ENCODE results near the gene EPN2. TPM values are rescaled to one million over a fixed set of nuclear protein-coding genes. Genes with fewer than 3 reads are reported as not detected.
A peak's percentile ranks its signal among the peaks of the same experiment; 100 is the strongest.

The EPN2 gene
- total RNA-seq, 1 experiment from 2014 or later, result 73.1 TPM

GRCh38 chr17:19322861-19323260, 85.7 kb downstream of the EPN2 start:
- CTCF ChIA-PET, result interaction anchor here (2.5 kb wide), 1 partner anchor 16 kb away, joined by 7 read pairs; no protein-coding TSS in a partner anchor
- no peak for DNase-seq (ENCODE audit: low read depth, low spot score)
- Histone ChIP-seq H2AFZ (ENCODE audit: low read depth, low read length, poor library complexity, severe bottlenecking) (no peak overlapping the region), H3K27me3 (ENCODE audit: insufficient read depth, low read length) (no peaks in the 10 kb centered on the region), H3K79me2 (ENCODE audit: insufficient read depth, low read length) (no peaks in the 10 kb centered on the region), H3K36me3 (ENCODE audit: control insufficient read depth in 1 of 2, insufficient read depth in 2 of 2, low read length in 2 of 2) (peaks cover 5 to 7% of the 10 kb centered on the region in 2 experiments; a peak in 2 of 4 replicates), H3K4me2 (ENCODE audit: low read length) (no peak overlapping the region), H3K4me3 (replicated peaks in 1 of 2; ENCODE audit: low read depth in 1 of 2, low read length in 2 of 2) (no peak overlapping the region), H3K9me3 (ENCODE audit: control insufficient read depth in 1 of 2, insufficient read depth in 1 of 2, low read depth in 1 of 2, low read length in 2 of 2) (0 out of 4 replicates have a peak, but pooled peaks cover 4 to 5% of the 10 kb centered on the region in 2 experiments), H3K9ac (ENCODE audit: low read length) (no peak overlapping the region), H3K4me1 (ENCODE audit: control insufficient read depth in 1 of 2, insufficient read depth in 2 of 2, low read length in 2 of 2) (peaks cover 20 to 28% of the 10 kb centered on the region in 2 experiments), H3K9me2 (ENCODE audit: insufficient read depth) (no peaks in the 10 kb centered on the region), H3K27ac (ENCODE audit: low read depth, low read length) (no peak overlapping the region), H4K20me1 (ENCODE audit: insufficient read depth) (no peaks in the 10 kb centered on the region)
- RAD21 ChIA-PET (ENCODE audit: low non-redundant PET in 1 of 2, low total read pairs in 2 of 2, uncharacterized antibody in 2 of 2, unreplicated experiment in 2 of 2), result no interaction called here
- intact Hi-C loops (cut with micrococcal nuclease), result no loop called here
- BruUV-seq (replicated peaks), result no TSS peak
- no peak for ATAC-seq
- POLR2A ChIA-PET, result interaction anchor here (0.8 kb wide), 1 partner anchor 84 kb away, joined by 3 read pairs; no protein-coding TSS in a partner anchor
- no peak for TF ChIP-seq FOSL1 (IDR thresholded peaks at IDR 0.05; ENCODE audit: low read depth)
- TF ChIP-seq POLR2A (IDR thresholded peaks at IDR 0.05; ENCODE audit: borderline replicate concordance, extremely low read depth, insufficient read depth, insufficient read length), result no peak
- no peak for TF ChIP-seq CEBPB (IDR thresholded peaks at IDR 0.05; ENCODE audit: low read depth)
- TF ChIP-seq ZNF274 (IDR thresholded peaks at IDR 0.05; ENCODE audit: low read depth, low read length), result no peak
- no peak for TF ChIP-seq MAX (IDR thresholded peaks at IDR 0.05)
- TF ChIP-seq SRF (IDR thresholded peaks at IDR 0.05; ENCODE audit: low read depth), result no peak
- TF ChIP-seq EGR1 (IDR thresholded peaks at IDR 0.05; ENCODE audit: low read depth), result no peak

- ATAC-seq (no peak), DNase-seq (ENCODE audit: low read depth, low spot score) (no peak)
- RAD21 ChIA-PET (ENCODE audit: low non-redundant PET in 1 of 2, low total read pairs in 2 of 2, uncharacterized antibody in 2 of 2, unreplicated experiment in 2 of 2), result no interaction called here
- Histone ChIP-seq H2AFZ (ENCODE audit: low read depth, low read length, poor library complexity, severe bottlenecking) (no peak overlapping the region), H4K20me1 (ENCODE audit: insufficient read depth) (no peaks in the 10 kb centered on the region), H3K79me2 (ENCODE audit: insufficient read depth, low read length) (no peaks in the 10 kb centered on the region), H3K36me3 (ENCODE audit: control insufficient read depth in 1 of 2, insufficient read depth in 2 of 2, low read length in 2 of 2) (peaks cover 5 to 7% of the 10 kb centered on the region in 2 experiments; a peak in 2 of 4 replicates), H3K9me2 (ENCODE audit: insufficient read depth) (no peaks in the 10 kb centered on the region), H3K4me1 (ENCODE audit: control insufficient read depth in 1 of 2, insufficient read depth in 2 of 2, low read length in 2 of 2) (peaks cover 22 to 32% of the 10 kb centered on the region in 2 experiments), H3K9me3 (ENCODE audit: control insufficient read depth in 1 of 2, insufficient read depth in 1 of 2, low read depth in 1 of 2, low read length in 2 of 2) (0 out of 4 replicates have a peak, but pooled peaks cover 4 to 5% of the 10 kb centered on the region in 2 experiments), H3K4me2 (ENCODE audit: low read length) (no peak overlapping the region), H3K27ac (ENCODE audit: low read depth, low read length) (no peak overlapping the region), H3K27me3 (ENCODE audit: insufficient read depth, low read length) (no peaks in the 10 kb centered on the region), H3K4me3 (replicated peaks in 1 of 2; ENCODE audit: low read depth in 1 of 2, low read length in 2 of 2) (no peak overlapping the region), H3K9ac (ENCODE audit: low read length) (no peak overlapping the region)
- TF ChIP-seq CBX3 (IDR thresholded peaks at IDR 0.05; ENCODE audit: low read depth) (peak; percentile 42; the same call in 1 of the 2 replicates), CTCF (IDR thresholded peaks at IDR 0.05 in 2 of 3, conservative IDR thresholded peaks at IDR 0.05 in 1 of 3; ENCODE audit: borderline replicate concordance in 1 of 3, insufficient read depth in 1 of 3, low read depth in 2 of 3, low read length in 2 of 3) (no peak), SP1 (IDR thresholded peaks at IDR 0.05; ENCODE audit: low read depth) (no peak), ATF3 (IDR thresholded peaks at IDR 0.05) (no peak), RAD21 (IDR thresholded peaks at IDR 0.05; ENCODE audit: low read depth) (no peak)
- CTCF ChIA-PET, result no interaction called here
- BruUV-seq (replicated peaks), result no TSS peak
- intact Hi-C loops (cut with micrococcal nuclease), result no loop called here
- POLR2A ChIA-PET, result no interaction called here
These were observed 88.4 kb downstream of the EPN2 start for GRCh38 chr17:19325542-19325941.
